MM.1S (cell line): Measurements from ENCODE around the gene CIT.

Experiments
- EZH2 ChIP-seq: fragments of 300-600 bp; sonication (generic); optimal IDR thresholded peaks from 2 replicates; pipeline ENCODE3; 2017; ENCODE audit warnings: low read depth, mild to moderate bottlenecking, antibody characterized with exemption, low read length, mixed read lengths
- TF ChIP-seq, protein P1 (sequence below): fragments of 300-600 bp; sonication (generic); IDR thresholded peaks from 2 replicates; pipeline ENCODE4 v1.5.1; 2016; ENCODE audit warnings: antibody characterized with exemption, low read length, mixed read lengths

DNA sequence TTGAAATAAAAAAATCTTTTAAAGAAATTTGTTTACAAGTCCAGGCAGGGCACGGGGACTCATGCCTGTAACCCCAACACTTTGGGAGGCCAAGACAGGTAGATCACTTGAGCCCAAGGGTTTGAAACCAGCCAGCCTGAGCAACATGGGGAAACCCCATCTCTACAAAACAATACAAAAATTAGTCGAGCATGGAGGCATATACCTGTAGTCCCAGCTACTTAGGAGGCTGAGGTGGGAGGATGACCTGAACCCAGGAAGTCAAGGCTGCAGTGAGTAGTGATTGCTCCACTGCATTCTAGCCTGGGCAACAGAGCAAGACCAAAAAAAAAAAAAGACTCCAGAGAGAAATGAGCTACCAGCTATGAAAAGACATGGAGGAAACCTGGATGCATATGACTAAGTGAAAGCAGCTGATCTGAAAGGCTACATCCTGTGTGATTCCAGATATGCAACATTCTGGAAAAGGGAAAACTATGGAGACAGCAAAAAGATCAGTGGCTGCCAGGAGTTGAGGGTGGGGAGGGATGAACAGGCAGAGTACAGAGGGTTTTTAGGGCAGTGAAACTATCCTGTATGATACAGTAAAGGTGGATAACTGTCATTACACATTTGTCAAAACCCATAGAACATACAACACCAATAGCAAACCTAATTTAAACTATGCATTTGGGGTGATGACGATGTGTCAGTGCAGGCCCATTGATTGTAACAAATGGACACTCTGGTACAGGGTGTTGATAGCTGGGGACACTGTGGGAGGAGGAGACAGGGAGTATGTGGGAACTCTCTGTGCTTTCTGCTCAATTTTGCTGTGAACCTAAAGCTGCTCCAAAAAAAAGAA, 149.3 kb downstream of the CIT start:
- TF ChIP-seq, protein P1, sequence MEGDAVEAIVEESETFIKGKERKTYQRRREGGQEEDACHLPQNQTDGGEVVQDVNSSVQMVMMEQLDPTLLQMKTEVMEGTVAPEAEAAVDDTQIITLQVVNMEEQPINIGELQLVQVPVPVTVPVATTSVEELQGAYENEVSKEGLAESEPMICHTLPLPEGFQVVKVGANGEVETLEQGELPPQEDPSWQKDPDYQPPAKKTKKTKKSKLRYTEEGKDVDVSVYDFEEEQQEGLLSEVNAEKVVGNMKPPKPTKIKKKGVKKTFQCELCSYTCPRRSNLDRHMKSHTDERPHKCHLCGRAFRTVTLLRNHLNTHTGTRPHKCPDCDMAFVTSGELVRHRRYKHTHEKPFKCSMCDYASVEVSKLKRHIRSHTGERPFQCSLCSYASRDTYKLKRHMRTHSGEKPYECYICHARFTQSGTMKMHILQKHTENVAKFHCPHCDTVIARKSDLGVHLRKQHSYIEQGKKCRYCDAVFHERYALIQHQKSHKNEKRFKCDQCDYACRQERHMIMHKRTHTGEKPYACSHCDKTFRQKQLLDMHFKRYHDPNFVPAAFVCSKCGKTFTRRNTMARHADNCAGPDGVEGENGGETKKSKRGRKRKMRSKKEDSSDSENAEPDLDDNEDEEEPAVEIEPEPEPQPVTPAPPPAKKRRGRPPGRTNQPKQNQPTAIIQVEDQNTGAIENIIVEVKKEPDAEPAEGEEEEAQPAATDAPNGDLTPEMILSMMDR: no peak
- no peak for TF ChIP-seq EZH2
